Trophoblast cell (in vitro differentiated cells and primary cell): Measurements from ENCODE around the gene ZKSCAN3.
"Not testable (repeated sequence)": the region's sequence is repeated elsewhere in the genome, so short reads cannot be mapped to it uniquely, and the experiment has no call there.

ENCODE experiments used
- DNase-seq, 2 donors: peaks; one replicate each; pipeline ENCODE4 v3.0.0-alpha.2; 2016
- H2AFZ ChIP-seq: 2 replicates; pipeline ENCODE4 v1.6.1; 2013; ENCODE audit warnings: low read length, moderate library complexity, mild to moderate bottlenecking; ENCODE audit not compliant: insufficient read depth, poor library complexity
- H2AK5ac ChIP-seq: 2 replicates; pipeline ENCODE4 v1.6.1; 2013; ENCODE audit warnings: mild to moderate bottlenecking, low read length
- H2BK120ac ChIP-seq: 2 replicates; pipeline ENCODE4 v1.6.1; 2013; ENCODE audit warnings: low read length, mild to moderate bottlenecking, moderate library complexity; ENCODE audit not compliant: insufficient read depth, poor library complexity
- H2BK12ac ChIP-seq: 2 replicates; pipeline ENCODE4 v1.6.1; 2013; ENCODE audit warnings: mild to moderate bottlenecking, low read length, moderate library complexity
- H2BK5ac ChIP-seq: 2 replicates; pipeline ENCODE4 v1.6.1; 2013; ENCODE audit warnings: low read length, low read depth, moderate library complexity, mild to moderate bottlenecking; ENCODE audit not compliant: poor library complexity
- H3K14ac ChIP-seq: 2 replicates; pipeline ENCODE4 v1.6.1; 2013; ENCODE audit warnings: mild to moderate bottlenecking, low read length
- H3K18ac ChIP-seq: 2 replicates; pipeline ENCODE4 v1.6.1; 2013; ENCODE audit warnings: mild to moderate bottlenecking, low read length
- H3K23ac ChIP-seq: 2 replicates; pipeline ENCODE4 v1.6.1; 2013; ENCODE audit warnings: low read length
- H3K27ac ChIP-seq: 2 replicates; pipeline ENCODE4 v1.5.1; 2013; ENCODE audit warnings: low read depth, mild to moderate bottlenecking, inconsistent platforms, low read length, moderate library complexity
- H3K27me3 ChIP-seq: 2 replicates; pipeline ENCODE4 v1.6.1; 2013; ENCODE audit warnings: inconsistent platforms, mild to moderate bottlenecking, low read length, moderate library complexity; ENCODE audit not compliant: insufficient read depth
- H3K36me3 ChIP-seq, 2 experiments: 1 replicate in 1 of 2; 2 replicates in 1 of 2; pipeline ENCODE4 v1.6.1; 2013; ENCODE audit warnings: low read length in 2 of 2, mild to moderate bottlenecking in 2 of 2, moderate library complexity in 1 of 2; ENCODE audit not compliant: insufficient read depth in 2 of 2, control insufficient read depth in 1 of 2
- H3K4ac ChIP-seq: 2 replicates; pipeline ENCODE4 v1.6.1; 2013; ENCODE audit warnings: low read depth, mild to moderate bottlenecking, low read length, moderate library complexity
- H3K4me1 ChIP-seq, 2 experiments: 1 replicate in 1 of 2; 2 replicates in 1 of 2; pipeline ENCODE4 v1.6.1; 2013; ENCODE audit warnings: low read length in 2 of 2, mild to moderate bottlenecking in 2 of 2, moderate library complexity in 1 of 2; ENCODE audit not compliant: insufficient read depth in 2 of 2, control insufficient read depth in 1 of 2
- H3K4me2 ChIP-seq: 2 replicates; pipeline ENCODE4 v1.6.1; 2013; ENCODE audit warnings: inconsistent platforms, mild to moderate bottlenecking, low read length, moderate library complexity
- H3K4me3 ChIP-seq: 2 replicates; pipeline ENCODE4 v1.5.1; 2013; ENCODE audit warnings: mild to moderate bottlenecking, low read depth, low read length, inconsistent platforms
- H3K79me1 ChIP-seq: one replicate; pipeline ENCODE4 v1.6.1; 2013; ENCODE audit warnings: low read length
- H3K79me2 ChIP-seq: 2 replicates; pipeline ENCODE4 v1.6.1; 2013; ENCODE audit warnings: low read length, mild to moderate bottlenecking; ENCODE audit not compliant: control insufficient read depth, insufficient read depth, poor library complexity
- H3K9ac ChIP-seq: 2 replicates; pipeline ENCODE4 v1.6.1; 2013; ENCODE audit warnings: mild to moderate bottlenecking, low read length
- H3K9me3 ChIP-seq: 2 replicates; pipeline ENCODE4 v1.6.1; 2013; ENCODE audit warnings: low read depth, mild to moderate bottlenecking, control low read depth, inconsistent platforms, low read length; ENCODE audit not compliant: insufficient read depth
- H4K12ac ChIP-seq: 2 replicates; pipeline ENCODE4 v1.6.1; 2013; ENCODE audit warnings: low read depth, mild to moderate bottlenecking, low read length, moderate library complexity
- H4K8ac ChIP-seq: 2 replicates; pipeline ENCODE4 v1.6.1; 2013; ENCODE audit warnings: low read depth, mild to moderate bottlenecking, low read length, moderate library complexity
- H4K91ac ChIP-seq: one replicate; pipeline ENCODE4 v1.6.1; 2013; ENCODE audit warnings: low read depth, mild to moderate bottlenecking, low read length, moderate library complexity
- WGBS: extraction: QIAGEN DNeasy Blood & Tissue Kit; methylation state at CpG from one replicate; pipeline ENCODE4 v1.1.7; 2013; ENCODE audit warnings: missing lambda C conversion rate; ENCODE audit not compliant: insufficient read length, insufficient coverage; ENCODE audit errors: extremely low coverage; 5-methylcytosine and 5-hydroxymethylcytosine counted together

ZKSCAN3 gene

DNA sequence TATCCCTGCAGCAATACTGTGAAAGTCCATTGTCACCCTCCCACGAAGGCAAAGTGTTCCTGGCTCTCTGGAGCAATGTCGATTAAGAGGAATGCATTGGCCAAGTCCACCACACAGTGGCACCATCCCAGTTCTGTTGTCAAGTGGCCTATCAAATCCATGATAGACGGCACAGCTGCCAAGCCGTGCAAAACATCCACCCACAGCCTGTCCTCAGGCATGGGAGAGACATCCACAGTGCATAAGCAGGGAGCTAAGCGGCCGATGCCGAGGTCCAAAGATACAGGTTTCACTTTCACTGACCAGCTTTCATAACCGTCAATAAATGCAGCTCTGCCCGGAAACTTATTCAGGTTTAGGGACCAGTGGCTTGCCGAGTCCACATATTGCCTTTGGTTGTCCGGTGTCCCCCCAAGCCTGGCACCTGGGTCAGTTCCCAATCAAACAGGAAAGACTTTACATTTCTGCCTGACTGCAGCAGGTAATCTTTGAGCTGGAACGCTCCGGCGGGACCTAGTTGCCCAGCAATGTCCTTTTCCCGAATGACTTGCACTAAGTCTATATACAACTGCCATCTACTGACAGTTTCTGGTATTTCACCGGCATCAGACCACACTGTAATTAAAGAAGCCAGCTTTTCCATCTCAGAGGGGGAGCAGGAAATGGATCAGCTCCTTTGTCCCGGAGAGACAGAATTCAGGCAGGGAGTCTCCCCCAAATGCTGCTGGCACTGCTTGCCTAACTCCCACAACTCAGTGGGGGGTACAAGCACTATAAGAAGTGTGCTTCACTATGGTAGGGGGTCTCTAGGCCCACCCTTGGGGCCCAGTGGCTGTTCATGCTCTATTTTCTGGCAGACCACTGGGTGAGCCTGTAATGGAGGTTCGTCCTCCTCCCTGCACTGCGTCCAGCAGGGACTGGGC is 6.3 kb downstream of the ZKSCAN3 start:
- WGBS, result no CpG with 5 or more reads among the region's 19 CpGs

DNA sequence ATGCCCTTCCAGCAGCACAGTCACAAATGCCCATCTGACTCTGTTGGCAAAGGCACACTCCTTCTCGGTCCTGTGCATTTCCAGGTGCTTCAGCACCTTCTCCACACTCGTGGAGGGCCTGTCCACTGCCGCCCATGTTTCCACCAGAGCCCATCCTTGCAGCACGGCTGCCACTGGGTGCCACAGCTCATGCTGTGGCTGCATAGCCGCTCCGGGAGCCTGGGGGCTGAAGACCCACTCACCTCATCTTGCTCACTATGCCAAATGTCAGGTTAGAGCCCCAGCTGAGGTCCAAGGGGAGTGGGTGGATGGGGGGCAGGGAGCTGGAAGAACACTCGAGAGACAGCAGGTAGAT is 6.9 kb downstream of the ZKSCAN3 start:
- no peak overlapping the region for H3K4ac ChIP-seq
- no peak overlapping the region for H2BK5ac ChIP-seq
- H3K79me1 ChIP-seq, result no peaks in the 10 kb centered on the region
- no peak overlapping the region for H3K9ac ChIP-seq
- H3K27ac ChIP-seq, result no peak overlapping the region
- peak overlapping the region; percentile 15 for H2AK5ac ChIP-seq
- H3K18ac ChIP-seq, result peak overlapping the region; percentile 3
- H2AFZ ChIP-seq, result no peak overlapping the region
- H4K12ac ChIP-seq, result peak overlapping the region; percentile 46
- H3K27me3 ChIP-seq, result no peaks in the 10 kb centered on the region
- H3K4me3 ChIP-seq, result no peak overlapping the region
- peaks cover 6% of the 10 kb centered on the region for H3K9me3 ChIP-seq
- H3K36me3 ChIP-seq, result peaks cover under 1 to 10% of the 10 kb centered on the region in 2 experiments
- no peak overlapping the region for H3K4me2 ChIP-seq
- DNase-seq, result no peak
- H3K14ac ChIP-seq, result no peak overlapping the region
- H3K4me1 ChIP-seq, result peaks cover 0 to 3% of the 10 kb centered on the region in 2 experiments
- no peak overlapping the region for H3K23ac ChIP-seq
- WGBS, result no CpG with 5 or more reads among the region's 7 CpGs
- no peak overlapping the region for H4K91ac ChIP-seq
- H3K79me2 ChIP-seq, result no peaks in the 10 kb centered on the region
- H2BK12ac ChIP-seq, result no peak overlapping the region
- H2BK120ac ChIP-seq, result no peak overlapping the region
- H4K8ac ChIP-seq, result peak overlapping the region; percentile 36

More for the DNA sequence above, 6.3 kb downstream of the ZKSCAN3 start:
- H3K79me1 ChIP-seq, result no peaks in the 10 kb centered on the region
- H3K27ac ChIP-seq, result no peak overlapping the region
- peaks cover 0 to 6% of the 10 kb centered on the region in 2 experiments for H3K4me1 ChIP-seq
- H3K4ac ChIP-seq, result no peak overlapping the region
- peak overlapping the region; percentile 46 for H4K12ac ChIP-seq
- peak; percentile 72 to 94 for DNase-seq
- no peak overlapping the region for H2BK12ac ChIP-seq
- no peak overlapping the region for H2AFZ ChIP-seq
- no peaks in the 10 kb centered on the region for H3K79me2 ChIP-seq
- peak overlapping the region; percentile 15 for H2AK5ac ChIP-seq
- H4K91ac ChIP-seq, result no peak overlapping the region
- H3K14ac ChIP-seq, result no peak overlapping the region
- no peak overlapping the region for H3K4me3 ChIP-seq
- H4K8ac ChIP-seq, result peak overlapping the region; percentile 36
- H3K36me3 ChIP-seq, result peaks cover 0 to 10% of the 10 kb centered on the region in 2 experiments
- no peak overlapping the region for H2BK5ac ChIP-seq
- no peaks in the 10 kb centered on the region for H3K27me3 ChIP-seq
- no peak overlapping the region for H2BK120ac ChIP-seq
- peak overlapping the region; percentile 55 for H3K4me2 ChIP-seq
- peak overlapping the region; percentile 3 for H3K18ac ChIP-seq
- H3K9me3 ChIP-seq, result peaks cover 6% of the 10 kb centered on the region
- H3K9ac ChIP-seq, result no peak overlapping the region
- H3K23ac ChIP-seq, result no peak overlapping the region

DNA sequence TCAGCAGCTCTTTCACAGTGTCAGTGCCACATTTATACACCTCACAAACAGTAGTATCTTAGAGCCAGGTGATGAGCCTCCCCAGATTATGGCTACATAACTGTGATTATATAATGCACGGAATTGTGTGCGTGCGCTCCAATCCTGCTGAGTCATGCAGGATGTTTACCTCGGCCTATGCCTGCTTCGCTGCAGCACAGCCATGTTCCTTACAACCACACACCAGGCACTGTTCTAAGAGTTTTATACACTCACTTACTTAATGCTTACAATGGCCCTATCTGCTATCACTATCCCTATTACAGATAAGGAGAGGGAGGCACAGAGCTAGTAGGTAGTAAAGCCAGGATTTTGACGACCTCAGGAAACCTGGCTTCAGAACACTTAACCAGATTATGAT is 7.3 kb downstream of the ZKSCAN3 start:
- no CpG with 5 or more reads among the region's 6 CpGs for WGBS
- Histone ChIP-seq H2BK120ac (no peak overlapping the region), H3K18ac (no peak overlapping the region), H2AK5ac (no peak overlapping the region), H3K9me3 (peaks cover 6% of the 10 kb centered on the region), H3K4me1 (peaks cover 0 to 3% of the 10 kb centered on the region in 2 experiments), H3K14ac (no peak overlapping the region), H3K9ac (no peak overlapping the region), H3K4ac (no peak overlapping the region), H4K12ac (no peak overlapping the region), H3K79me1 (no peaks in the 10 kb centered on the region), H3K27me3 (no peaks in the 10 kb centered on the region), H3K4me2 (no peak overlapping the region), H4K8ac (no peak overlapping the region), H3K36me3 (peaks cover 2 to 13% of the 10 kb centered on the region in 2 experiments), H3K27ac (no peak overlapping the region), H2AFZ (no peak overlapping the region), H2BK12ac (no peak overlapping the region), H3K79me2 (no peaks in the 10 kb centered on the region), H4K91ac (no peak overlapping the region), H2BK5ac (no peak overlapping the region), H3K4me3 (no peak overlapping the region), H3K23ac (no peak overlapping the region)
- DNase-seq, result no peak

DNA sequence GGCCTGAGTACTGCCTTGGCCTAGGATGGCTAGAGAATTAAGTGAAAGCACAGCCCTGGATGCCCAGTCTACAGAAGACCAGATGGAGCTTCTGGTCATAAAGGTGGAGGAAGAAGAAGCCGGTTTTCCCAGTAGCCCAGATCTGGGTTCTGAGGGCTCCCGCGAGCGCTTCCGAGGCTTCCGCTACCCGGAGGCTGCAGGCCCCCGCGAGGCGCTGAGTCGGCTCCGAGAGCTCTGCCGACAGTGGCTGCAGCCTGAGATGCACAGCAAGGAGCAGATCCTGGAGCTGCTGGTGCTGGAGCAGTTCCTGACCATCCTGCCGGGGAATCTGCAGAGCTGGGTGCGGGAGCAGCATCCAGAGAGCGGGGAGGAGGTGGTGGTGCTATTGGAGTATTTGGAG is 9.8 kb downstream of the ZKSCAN3 start:
- H2BK5ac ChIP-seq, H2AK5ac ChIP-seq: not testable (repeated sequence)

More for the DNA sequence above, 9.8 kb downstream of the ZKSCAN3 start:
- H3K79me1 ChIP-seq, H3K4me3 ChIP-seq, H3K4ac ChIP-seq, H3K4me1 ChIP-seq, DNase-seq, H3K9me3 ChIP-seq, H3K27me3 ChIP-seq, H2BK12ac ChIP-seq, H3K14ac ChIP-seq, H3K23ac ChIP-seq, H2AFZ ChIP-seq, H3K18ac ChIP-seq, H2BK120ac ChIP-seq, H3K79me2 ChIP-seq, H3K4me2 ChIP-seq, H4K12ac ChIP-seq, H4K8ac ChIP-seq, H3K27ac ChIP-seq, H4K91ac ChIP-seq, H3K9ac ChIP-seq: not testable (repeated sequence)
- peaks cover 8 to 22% of the 10 kb centered on the region in 2 experiments for H3K36me3 ChIP-seq
- WGBS, result no CpG with 5 or more reads among the region's 16 CpGs
